ENCODE results near the gene KCNJ18. TPM values are rescaled to one million over a fixed set of nuclear protein-coding genes. Genes with fewer than 3 reads are reported as not detected.
"Not testable (repeated sequence)": the region's sequence is repeated elsewhere in the genome, so short reads cannot be mapped to it uniquely, and the experiment has no call there.

Gene KCNJ18
- total and polyA plus RNA-seq, 9 of the 15 experiments (the other 6 are each of a cell fraction or from before 2014, with no cell fraction given): not detected

DNA sequence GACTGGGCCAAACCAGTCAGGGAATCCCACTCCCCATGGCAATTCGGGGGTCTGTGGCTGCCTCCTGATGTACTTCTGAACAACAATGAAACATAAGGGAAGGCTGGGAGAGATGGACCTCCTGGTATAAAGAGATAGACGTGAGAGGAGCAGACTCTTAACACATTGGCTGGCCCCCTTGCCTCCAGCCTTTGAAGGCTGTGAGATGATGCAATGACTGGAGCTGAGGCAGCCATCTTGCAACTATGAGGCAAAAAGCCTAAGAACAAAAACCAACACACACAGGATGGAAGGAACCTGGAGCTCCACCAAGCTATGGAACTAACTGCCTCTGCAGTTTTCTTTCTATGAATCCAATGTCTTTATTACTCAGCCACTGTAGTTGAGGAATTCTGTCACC, 58.8 kb downstream of the KCNJ18 start:
- CTCF ChIA-PET (ENCODE audit: low intra/inter-chr PET ratio): not testable (repeated sequence)

More for the DNA sequence above, 58.8 kb downstream of the KCNJ18 start:
- H3K27me3 ChIP-seq (ENCODE audit: control insufficient read depth in 2 of 2, insufficient read depth in 2 of 2, low read length in 2 of 2); H3K9me1 ChIP-seq (ENCODE audit: control insufficient read depth, insufficient read depth, low read length); H3K9ac ChIP-seq (ENCODE audit: insufficient read depth in 1 of 2, low read depth in 2 of 2, low read length in 2 of 2); ATAC-seq; H4K20me1 ChIP-seq (replicated peaks; ENCODE audit: control insufficient read depth, insufficient read depth, low read length); DNase-seq (ENCODE audit: extremely low read depth in 1 of 4, low spot score in 3 of 4); H3K79me2 ChIP-seq (ENCODE audit: control insufficient read depth, insufficient read depth, low read length); POLR2A ChIA-PET; H3K4me2 ChIP-seq (ENCODE audit: insufficient read depth, low read length); H3K9me3 ChIP-seq (replicated peaks; ENCODE audit: control insufficient read depth, insufficient read depth, low read depth, low read length); H3K4me1 ChIP-seq (replicated peaks in 1 of 2; ENCODE audit: control insufficient read depth in 2 of 2, insufficient read depth in 2 of 2, low read length in 2 of 2); H3K27ac ChIP-seq (ENCODE audit: extremely low read depth, low read depth, low read length); H3K4me3 ChIP-seq; H3K36me3 ChIP-seq (ENCODE audit: control insufficient read depth, insufficient read depth, low read length); in situ Hi-C loops (cut with MboI); BruUV-seq (replicated peaks); H2AFZ ChIP-seq (ENCODE audit: low read depth, low read length); FAIRE-seq; intact Hi-C loops (cut with micrococcal nuclease): not testable (repeated sequence)
- TF ChIP-seq, protein P1, sequence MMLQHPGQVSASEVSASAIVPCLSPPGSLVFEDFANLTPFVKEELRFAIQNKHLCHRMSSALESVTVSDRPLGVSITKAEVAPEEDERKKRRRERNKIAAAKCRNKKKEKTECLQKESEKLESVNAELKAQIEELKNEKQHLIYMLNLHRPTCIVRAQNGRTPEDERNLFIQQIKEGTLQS (IDR thresholded peaks at IDR 0.05): 0 out of 2 replicates have a peak, but pooled peaks have one; percentile 18
- TF ChIP-seq, protein P1 (CRISPR knock-in tag; conservative IDR thresholded peaks at IDR 0.05): not testable (repeated sequence)
- TF ChIP-seq RBM25 (IDR thresholded peaks at IDR 0.05; ENCODE audit: low read depth, low read length, severe bottlenecking): peak; percentile 78
- 0% methylated on average over 2 of the region's 2 CpGs for WGBS (ENCODE audit: insufficient coverage, low coverage, missing lambda C conversion rate)

Data from K562 (cell line).